GM23338 (cell line): Measurements from ENCODE around the gene PTPRN2. TPM values are rescaled to one million over a fixed set of nuclear protein-coding genes. Genes with fewer than 3 reads are reported as not detected.

Experiments used
- ATAC-seq: fragments of 200-7000 bp; cut with Tn5 transposase; 3 replicates; pipeline ENCODE4 v1.9.1; 2020
- DNase-seq: peaks from one replicate; pipeline ENCODE4 v3.0.0-alpha.2; 2015; ENCODE audit warnings: low spot score
- H2AFZ ChIP-seq: fragments of 200-600 bp; sonication (generic); 2 replicates; pipeline ENCODE4 v1.8.0; 2016; ENCODE audit warnings: antibody characterized with exemption, mild to moderate bottlenecking, moderate library complexity
- H3F3A ChIP-seq: fragments of 200-600 bp; sonication (generic); replicated peaks from 2 replicates; pipeline ENCODE4 v1.8.0; 2017; ENCODE audit warnings: antibody characterized with exemption, mixed run types, low read depth
- H3K27ac ChIP-seq: fragments of 200-600 bp; sonication (generic); 2 replicates; pipeline ENCODE4 v1.6.1; 2016; ENCODE audit warnings: low read depth
- H3K27me3 ChIP-seq: fragments of 200-600 bp; sonication (generic); 2 replicates; pipeline ENCODE4 v1.8.0; 2016; ENCODE audit warnings: mild to moderate bottlenecking, mixed run types, moderate library complexity; ENCODE audit not compliant: insufficient read depth
- H3K36me3 ChIP-seq: fragments of 200-600 bp; sonication (generic); 2 replicates; pipeline ENCODE4 v1.8.0; 2016; ENCODE audit warnings: mild to moderate bottlenecking; ENCODE audit not compliant: insufficient read depth
- H3K4me1 ChIP-seq: fragments of 200-600 bp; sonication (generic); 2 replicates; pipeline ENCODE4 v1.8.0; 2016; ENCODE audit warnings: mild to moderate bottlenecking, moderate library complexity; ENCODE audit not compliant: insufficient read depth
- H3K4me2 ChIP-seq: fragments of 200-600 bp; sonication (generic); 2 replicates; pipeline ENCODE4 v1.7.1; 2017; ENCODE audit warnings: mixed run types
- H3K4me3 ChIP-seq: fragments of 200-600 bp; sonication (generic); 2 replicates; pipeline ENCODE4 v1.6.1; 2016; ENCODE audit warnings: mixed run types
- H3K79me2 ChIP-seq: fragments of 200-600 bp; sonication (generic); replicated peaks from 2 replicates; pipeline ENCODE4 v1.8.0; 2017; ENCODE audit warnings: mild to moderate bottlenecking; ENCODE audit not compliant: insufficient read depth
- H3K9me2 ChIP-seq: fragments of 200-600 bp; sonication (generic); 2 replicates; pipeline ENCODE4 v1.8.0; 2017; ENCODE audit not compliant: insufficient read depth
- H4K20me1 ChIP-seq: fragments of 200-600 bp; sonication (generic); replicated peaks from 2 replicates; pipeline ENCODE4 v1.8.0; 2017; ENCODE audit warnings: mild to moderate bottlenecking; ENCODE audit not compliant: insufficient read depth
- H3K27ac Mint-ChIP-seq: 2 replicates; pipeline ENCODE4 v1.8.0; 2020; ENCODE audit warnings: inconsistent platforms, mild to moderate bottlenecking, moderate library complexity, mixed read lengths
- H3K27me3 Mint-ChIP-seq: 3 replicates; pipeline ENCODE4 v1.8.0; 2022; ENCODE audit warnings: low read depth, mild to moderate bottlenecking, moderate library complexity, mixed read lengths, inconsistent platforms; ENCODE audit not compliant: insufficient read depth, poor library complexity
- H3K36me3 Mint-ChIP-seq: 3 replicates; pipeline ENCODE4 v1.8.0; 2021; ENCODE audit warnings: low read depth, mild to moderate bottlenecking, inconsistent platforms, moderate library complexity, mixed read lengths
- H3K4me1 Mint-ChIP-seq: 3 replicates; pipeline ENCODE4 v1.8.0; 2020; ENCODE audit warnings: mild to moderate bottlenecking, inconsistent platforms, mixed read lengths
- H3K4me3 Mint-ChIP-seq: 3 replicates; pipeline ENCODE4 v1.8.0; 2021; ENCODE audit warnings: moderate library complexity, mild to moderate bottlenecking, inconsistent platforms, mixed read lengths
- H3K9me3 Mint-ChIP-seq: 3 replicates; pipeline ENCODE4 v1.8.0; 2020; ENCODE audit warnings: moderate library complexity, mild to moderate bottlenecking, inconsistent platforms, mixed read lengths
- EZH2 ChIP-seq: fragments of 200-600 bp; sonication (generic); IDR thresholded peaks from one replicate; pipeline ENCODE4 v1.8.0; 2017; ENCODE audit warnings: antibody characterized with exemption, mild to moderate bottlenecking, low read depth; ENCODE audit not compliant: unreplicated experiment
- JUNB ChIP-seq: IDR thresholded peaks from one replicate; pipeline ENCODE4 v1.6.1; 2016; ENCODE audit warnings: antibody characterized with exemption; ENCODE audit not compliant: unreplicated experiment
- NANOG ChIP-seq: IDR thresholded peaks from 2 replicates; pipeline ENCODE4 v1.6.1; 2016; ENCODE audit warnings: antibody characterized with exemption, borderline replicate concordance
- POLR2AphosphoS5 ChIP-seq: IDR thresholded peaks from 2 replicates; pipeline ENCODE4 v1.6.1; 2016; ENCODE audit warnings: antibody characterized with exemption, low read depth
- STAT1 ChIP-seq: IDR thresholded peaks from one replicate; pipeline ENCODE4 v1.6.1; 2016; ENCODE audit warnings: antibody characterized with exemption; ENCODE audit not compliant: unreplicated experiment
- ZNF114 ChIP-seq: fragments of 250-450 bp; sonication (Bioruptor Pico); IDR thresholded peaks from 2 replicates; pipeline ENCODE4 v1.5.0; 2020; ENCODE audit warnings: mild to moderate bottlenecking, moderate library complexity
- ZNF331 ChIP-seq: fragments of 250-450 bp; sonication (Bioruptor Pico); IDR thresholded peaks from 2 replicates; pipeline ENCODE4 v1.5.0; 2020; ENCODE audit warnings: low read depth, mild to moderate bottlenecking, moderate library complexity
- polyA plus RNA-seq: library from polyadenylated mRNA; unstranded; fragments of >200 nt; fragmentation: Nextera tagmentation; extraction: Ambion mirVana; gene quantifications from 2 replicates; pipeline ENCODE4 v1.2.1, GENCODE V29; 2016
- total RNA-seq: library from RNA; depleted of rRNA; stranded (reverse); fragments of >200 nt; shearing (Covaris generic); gene quantifications from 2 replicates; pipeline ENCODE4 v1.2.3, GENCODE V29; 2014
- TF ChIP-seq, protein P1 (sequence below): fragments of 250-450 bp; sonication (Bioruptor Pico); IDR thresholded peaks from 2 replicates; pipeline ENCODE4 v1.5.0; 2020; ENCODE audit warnings: mild to moderate bottlenecking, moderate library complexity
- TF ChIP-seq, protein P2 (sequence below): IDR thresholded peaks from 2 replicates; pipeline ENCODE4 v1.6.1; 2016; ENCODE audit warnings: antibody characterized with exemption
- TF ChIP-seq, protein P3 (sequence below): IDR thresholded peaks from one replicate; pipeline ENCODE4 v1.6.1; 2018; ENCODE audit warnings: antibody characterized with exemption; ENCODE audit not compliant: unreplicated experiment

The PTPRN2 gene
- total and polyA plus RNA-seq, 2 experiments from 2014 or later = 0.87 to 4.0 TPM

DNA sequence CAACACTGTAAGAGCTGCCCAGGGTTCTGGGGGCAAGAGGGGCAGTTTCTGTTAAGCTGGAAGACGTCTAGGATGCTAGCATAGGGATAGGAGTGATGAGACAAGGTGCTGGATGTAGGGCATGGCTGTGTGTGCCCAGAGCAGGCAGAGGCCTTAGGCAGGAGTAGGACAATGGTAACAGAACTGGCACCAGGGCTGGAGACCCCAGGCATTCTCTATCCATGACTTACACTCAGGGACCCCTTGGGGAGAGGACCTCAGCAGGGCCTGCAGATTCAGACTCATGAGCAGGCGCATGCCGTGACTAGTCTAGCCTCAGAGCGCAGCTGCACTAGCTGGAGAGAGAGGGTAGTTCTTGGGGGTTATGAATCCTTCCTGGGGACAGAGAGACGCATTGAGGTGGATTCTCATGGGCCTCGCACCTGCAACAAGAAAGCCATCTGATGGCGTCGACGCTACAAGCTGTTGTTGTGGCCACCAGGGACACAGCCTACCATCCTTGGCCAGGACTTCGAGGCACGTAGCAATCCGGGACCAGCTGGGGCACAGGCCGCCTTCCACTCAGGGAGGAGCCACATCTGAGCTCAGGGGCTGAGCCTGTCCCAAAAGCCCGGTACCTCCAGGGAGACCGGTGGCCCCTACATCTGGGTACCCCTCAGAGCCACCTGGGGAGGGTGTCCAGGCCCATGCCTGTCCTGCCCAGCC is 474.1 kb downstream of the PTPRN2 start:
- Histone ChIP-seq H2AFZ (no peak overlapping the region), H3K9me2 (no peaks in the 10 kb centered on the region), H3K4me1 (no peaks in the 10 kb centered on the region), H3K27me3 (no peaks in the 10 kb centered on the region), H3K36me3 (peaks cover 2% of the 10 kb centered on the region), H3K4me2 (no peak overlapping the region), H3K4me3 (no peak overlapping the region), H3K79me2 (no peaks in the 10 kb centered on the region), H3F3A (no peaks in the 10 kb centered on the region), H4K20me1 (no peaks in the 10 kb centered on the region), H3K27ac (no peak overlapping the region)
- TF ChIP-seq, protein P1, sequence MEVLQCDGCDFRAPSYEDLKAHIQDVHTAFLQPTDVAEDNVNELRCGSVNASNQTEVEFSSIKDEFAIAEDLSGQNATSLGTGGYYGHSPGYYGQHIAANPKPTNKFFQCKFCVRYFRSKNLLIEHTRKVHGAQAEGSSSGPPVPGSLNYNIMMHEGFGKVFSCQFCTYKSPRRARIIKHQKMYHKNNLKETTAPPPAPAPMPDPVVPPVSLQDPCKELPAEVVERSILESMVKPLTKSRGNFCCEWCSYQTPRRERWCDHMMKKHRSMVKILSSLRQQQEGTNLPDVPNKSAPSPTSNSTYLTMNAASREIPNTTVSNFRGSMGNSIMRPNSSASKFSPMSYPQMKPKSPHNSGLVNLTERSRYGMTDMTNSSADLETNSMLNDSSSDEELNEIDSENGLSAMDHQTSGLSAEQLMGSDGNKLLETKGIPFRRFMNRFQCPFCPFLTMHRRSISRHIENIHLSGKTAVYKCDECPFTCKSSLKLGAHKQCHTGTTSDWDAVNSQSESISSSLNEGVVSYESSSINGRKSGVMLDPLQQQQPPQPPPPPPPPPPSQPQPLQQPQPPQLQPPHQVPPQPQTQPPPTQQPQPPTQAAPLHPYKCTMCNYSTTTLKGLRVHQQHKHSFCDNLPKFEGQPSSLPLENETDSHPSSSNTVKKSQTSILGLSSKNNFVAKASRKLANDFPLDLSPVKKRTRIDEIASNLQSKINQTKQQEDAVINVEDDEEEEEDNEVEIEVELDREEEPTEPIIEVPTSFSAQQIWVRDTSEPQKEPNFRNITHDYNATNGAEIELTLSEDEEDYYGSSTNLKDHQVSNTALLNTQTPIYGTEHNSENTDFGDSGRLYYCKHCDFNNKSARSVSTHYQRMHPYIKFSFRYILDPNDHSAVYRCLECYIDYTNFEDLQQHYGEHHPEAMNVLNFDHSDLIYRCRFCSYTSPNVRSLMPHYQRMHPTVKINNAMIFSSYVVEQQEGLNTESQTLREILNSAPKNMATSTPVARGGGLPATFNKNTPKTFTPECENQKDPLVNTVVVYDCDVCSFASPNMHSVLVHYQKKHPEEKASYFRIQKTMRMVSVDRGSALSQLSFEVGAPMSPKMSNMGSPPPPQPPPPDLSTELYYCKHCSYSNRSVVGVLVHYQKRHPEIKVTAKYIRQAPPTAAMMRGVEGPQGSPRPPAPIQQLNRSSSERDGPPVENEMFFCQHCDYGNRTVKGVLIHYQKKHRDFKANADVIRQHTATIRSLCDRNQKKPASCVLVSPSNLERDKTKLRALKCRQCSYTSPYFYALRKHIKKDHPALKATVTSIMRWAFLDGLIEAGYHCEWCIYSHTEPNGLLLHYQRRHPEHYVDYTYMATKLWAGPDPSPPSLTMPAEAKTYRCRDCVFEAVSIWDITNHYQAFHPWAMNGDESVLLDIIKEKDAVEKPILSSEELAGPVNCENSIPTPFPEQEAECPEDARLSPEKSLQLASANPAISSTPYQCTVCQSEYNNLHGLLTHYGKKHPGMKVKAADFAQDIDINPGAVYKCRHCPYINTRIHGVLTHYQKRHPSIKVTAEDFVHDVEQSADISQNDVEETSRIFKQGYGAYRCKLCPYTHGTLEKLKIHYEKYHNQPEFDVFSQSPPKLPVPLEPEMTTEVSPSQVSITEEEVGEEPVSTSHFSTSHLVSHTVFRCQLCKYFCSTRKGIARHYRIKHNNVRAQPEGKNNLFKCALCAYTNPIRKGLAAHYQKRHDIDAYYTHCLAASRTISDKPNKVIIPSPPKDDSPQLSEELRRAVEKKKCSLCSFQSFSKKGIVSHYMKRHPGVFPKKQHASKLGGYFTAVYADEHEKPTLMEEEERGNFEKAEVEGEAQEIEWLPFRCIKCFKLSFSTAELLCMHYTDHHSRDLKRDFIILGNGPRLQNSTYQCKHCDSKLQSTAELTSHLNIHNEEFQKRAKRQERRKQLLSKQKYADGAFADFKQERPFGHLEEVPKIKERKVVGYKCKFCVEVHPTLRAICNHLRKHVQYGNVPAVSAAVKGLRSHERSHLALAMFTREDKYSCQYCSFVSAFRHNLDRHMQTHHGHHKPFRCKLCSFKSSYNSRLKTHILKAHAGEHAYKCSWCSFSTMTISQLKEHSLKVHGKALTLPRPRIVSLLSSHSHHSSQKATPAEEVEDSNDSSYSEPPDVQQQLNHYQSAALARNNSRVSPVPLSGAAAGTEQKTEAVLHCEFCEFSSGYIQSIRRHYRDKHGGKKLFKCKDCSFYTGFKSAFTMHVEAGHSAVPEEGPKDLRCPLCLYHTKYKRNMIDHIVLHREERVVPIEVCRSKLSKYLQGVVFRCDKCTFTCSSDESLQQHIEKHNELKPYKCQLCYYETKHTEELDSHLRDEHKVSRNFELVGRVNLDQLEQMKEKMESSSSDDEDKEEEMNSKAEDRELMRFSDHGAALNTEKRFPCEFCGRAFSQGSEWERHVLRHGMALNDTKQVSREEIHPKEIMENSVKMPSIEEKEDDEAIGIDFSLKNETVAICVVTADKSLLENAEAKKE (CRISPR knock-in tag) = no peak
- TF ChIP-seq JUNB = no peak
- Mint-ChIP-seq H3K9me3 (peaks cover 43% of the 10 kb centered on the region), H3K27ac (no peak overlapping the region), H3K4me1 (no peaks in the 10 kb centered on the region; the same call in 2 of the 3 replicates), H3K27me3 (peaks cover 8% of the 10 kb centered on the region), H3K36me3 (peaks cover 45% of the 10 kb centered on the region), H3K4me3 (no peak overlapping the region)
- no peak for ATAC-seq
- no peak for DNase-seq

DNA sequence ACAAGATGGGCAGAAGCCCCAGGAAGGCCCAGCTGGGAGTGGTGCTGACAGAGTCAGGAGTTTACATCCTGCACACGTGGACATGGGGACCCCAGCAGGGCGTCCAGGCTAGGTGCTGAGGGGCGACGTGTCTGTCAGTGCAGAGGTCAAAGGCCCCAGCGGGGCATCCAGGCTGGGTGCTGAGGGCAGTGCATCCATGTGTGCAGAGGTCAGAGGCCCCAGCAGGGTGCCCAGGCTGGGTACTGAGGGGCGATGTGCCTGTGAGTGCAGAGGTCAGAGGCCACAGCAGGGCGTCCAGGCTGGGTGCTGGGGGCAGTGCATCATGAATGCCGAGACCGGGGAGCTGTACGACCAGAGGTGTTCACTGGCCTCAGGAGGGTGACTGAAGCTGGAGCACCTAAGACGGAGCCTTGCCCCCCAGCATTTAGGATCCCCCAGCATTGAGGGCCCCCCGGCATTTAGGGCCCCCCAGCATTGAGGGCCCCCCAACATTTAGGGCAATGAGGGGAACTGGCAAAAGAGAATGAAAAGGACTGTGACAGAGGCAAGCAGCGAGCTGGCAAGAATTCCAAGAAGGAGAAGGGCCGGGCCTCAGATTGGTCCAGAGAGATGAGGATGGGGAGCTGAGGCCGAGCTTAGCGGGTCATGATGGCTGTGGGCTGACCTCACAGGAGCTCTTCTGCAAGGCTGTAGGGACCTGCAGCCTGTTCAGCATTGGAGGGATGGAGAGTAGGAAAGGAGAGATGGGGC is 474.9 kb downstream of the PTPRN2 start:
- H3K27me3 Mint-ChIP-seq = peaks cover 8% of the 10 kb centered on the region
- no peak for TF ChIP-seq ZNF331 (CRISPR knock-in tag)
- no peak for TF ChIP-seq JUNB
- no peak for TF ChIP-seq EZH2
- TF ChIP-seq, protein P2, sequence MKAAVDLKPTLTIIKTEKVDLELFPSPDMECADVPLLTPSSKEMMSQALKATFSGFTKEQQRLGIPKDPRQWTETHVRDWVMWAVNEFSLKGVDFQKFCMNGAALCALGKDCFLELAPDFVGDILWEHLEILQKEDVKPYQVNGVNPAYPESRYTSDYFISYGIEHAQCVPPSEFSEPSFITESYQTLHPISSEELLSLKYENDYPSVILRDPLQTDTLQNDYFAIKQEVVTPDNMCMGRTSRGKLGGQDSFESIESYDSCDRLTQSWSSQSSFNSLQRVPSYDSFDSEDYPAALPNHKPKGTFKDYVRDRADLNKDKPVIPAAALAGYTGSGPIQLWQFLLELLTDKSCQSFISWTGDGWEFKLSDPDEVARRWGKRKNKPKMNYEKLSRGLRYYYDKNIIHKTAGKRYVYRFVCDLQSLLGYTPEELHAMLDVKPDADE = no peak
- no peak for TF ChIP-seq POLR2AphosphoS5
- no peak for TF ChIP-seq ZNF114 (CRISPR knock-in tag)
- TF ChIP-seq, protein P3, sequence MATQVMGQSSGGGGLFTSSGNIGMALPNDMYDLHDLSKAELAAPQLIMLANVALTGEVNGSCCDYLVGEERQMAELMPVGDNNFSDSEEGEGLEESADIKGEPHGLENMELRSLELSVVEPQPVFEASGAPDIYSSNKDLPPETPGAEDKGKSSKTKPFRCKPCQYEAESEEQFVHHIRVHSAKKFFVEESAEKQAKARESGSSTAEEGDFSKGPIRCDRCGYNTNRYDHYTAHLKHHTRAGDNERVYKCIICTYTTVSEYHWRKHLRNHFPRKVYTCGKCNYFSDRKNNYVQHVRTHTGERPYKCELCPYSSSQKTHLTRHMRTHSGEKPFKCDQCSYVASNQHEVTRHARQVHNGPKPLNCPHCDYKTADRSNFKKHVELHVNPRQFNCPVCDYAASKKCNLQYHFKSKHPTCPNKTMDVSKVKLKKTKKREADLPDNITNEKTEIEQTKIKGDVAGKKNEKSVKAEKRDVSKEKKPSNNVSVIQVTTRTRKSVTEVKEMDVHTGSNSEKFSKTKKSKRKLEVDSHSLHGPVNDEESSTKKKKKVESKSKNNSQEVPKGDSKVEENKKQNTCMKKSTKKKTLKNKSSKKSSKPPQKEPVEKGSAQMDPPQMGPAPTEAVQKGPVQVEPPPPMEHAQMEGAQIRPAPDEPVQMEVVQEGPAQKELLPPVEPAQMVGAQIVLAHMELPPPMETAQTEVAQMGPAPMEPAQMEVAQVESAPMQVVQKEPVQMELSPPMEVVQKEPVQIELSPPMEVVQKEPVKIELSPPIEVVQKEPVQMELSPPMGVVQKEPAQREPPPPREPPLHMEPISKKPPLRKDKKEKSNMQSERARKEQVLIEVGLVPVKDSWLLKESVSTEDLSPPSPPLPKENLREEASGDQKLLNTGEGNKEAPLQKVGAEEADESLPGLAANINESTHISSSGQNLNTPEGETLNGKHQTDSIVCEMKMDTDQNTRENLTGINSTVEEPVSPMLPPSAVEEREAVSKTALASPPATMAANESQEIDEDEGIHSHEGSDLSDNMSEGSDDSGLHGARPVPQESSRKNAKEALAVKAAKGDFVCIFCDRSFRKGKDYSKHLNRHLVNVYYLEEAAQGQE = no peak
- TF ChIP-seq STAT1 = no peak
- no peak for TF ChIP-seq NANOG

More for the DNA sequence above, 474.9 kb downstream of the PTPRN2 start:
- H3K4me2 ChIP-seq = no peak overlapping the region
- no peaks in the 10 kb centered on the region for H3F3A ChIP-seq
- no peaks in the 10 kb centered on the region for H3K79me2 ChIP-seq
- H3K27ac ChIP-seq = no peak overlapping the region
- H4K20me1 ChIP-seq = no peaks in the 10 kb centered on the region
- Mint-ChIP-seq H3K4me3 (no peak overlapping the region; the same call in 2 of the 3 replicates), H3K36me3 (peaks cover 45% of the 10 kb centered on the region), H3K4me1 (no peaks in the 10 kb centered on the region; the same call in 2 of the 3 replicates), H3K27ac (no peak overlapping the region), H3K9me3 (peaks cover 37% of the 10 kb centered on the region)
- H3K27me3 ChIP-seq = no peaks in the 10 kb centered on the region
- H2AFZ ChIP-seq = no peak overlapping the region
- H3K9me2 ChIP-seq = no peaks in the 10 kb centered on the region
- no peak overlapping the region for H3K4me3 ChIP-seq
- no peak for DNase-seq
- H3K36me3 ChIP-seq = no peaks in the 10 kb centered on the region; the same call in 1 of the 2 replicates
- H3K4me1 ChIP-seq = no peaks in the 10 kb centered on the region
- ATAC-seq = no peak
